Trophoblast cell (in vitro differentiated cells and primary cell): ENCODE data around the gene BPNT1.
"Not testable (repeated sequence)": the region's sequence is repeated elsewhere in the genome, so short reads cannot be mapped to it uniquely, and the experiment has no call there.

Source experiments
- DNase-seq, 2 donors: peaks; one replicate each; pipeline ENCODE4 v3.0.0-alpha.2; 2016
- H2AFZ ChIP-seq: 2 replicates; pipeline ENCODE4 v1.6.1; 2013; ENCODE audit warnings: low read length, moderate library complexity, mild to moderate bottlenecking; ENCODE audit not compliant: insufficient read depth, poor library complexity
- H2AK5ac ChIP-seq: 2 replicates; pipeline ENCODE4 v1.6.1; 2013; ENCODE audit warnings: mild to moderate bottlenecking, low read length
- H2BK120ac ChIP-seq: 2 replicates; pipeline ENCODE4 v1.6.1; 2013; ENCODE audit warnings: low read length, mild to moderate bottlenecking, moderate library complexity; ENCODE audit not compliant: insufficient read depth, poor library complexity
- H2BK12ac ChIP-seq: 2 replicates; pipeline ENCODE4 v1.6.1; 2013; ENCODE audit warnings: mild to moderate bottlenecking, low read length, moderate library complexity
- H2BK5ac ChIP-seq: 2 replicates; pipeline ENCODE4 v1.6.1; 2013; ENCODE audit warnings: low read length, low read depth, moderate library complexity, mild to moderate bottlenecking; ENCODE audit not compliant: poor library complexity
- H3K14ac ChIP-seq: 2 replicates; pipeline ENCODE4 v1.6.1; 2013; ENCODE audit warnings: mild to moderate bottlenecking, low read length
- H3K18ac ChIP-seq: 2 replicates; pipeline ENCODE4 v1.6.1; 2013; ENCODE audit warnings: mild to moderate bottlenecking, low read length
- H3K23ac ChIP-seq: 2 replicates; pipeline ENCODE4 v1.6.1; 2013; ENCODE audit warnings: low read length
- H3K27ac ChIP-seq: 2 replicates; pipeline ENCODE4 v1.5.1; 2013; ENCODE audit warnings: low read depth, mild to moderate bottlenecking, inconsistent platforms, low read length, moderate library complexity
- H3K27me3 ChIP-seq: 2 replicates; pipeline ENCODE4 v1.6.1; 2013; ENCODE audit warnings: inconsistent platforms, mild to moderate bottlenecking, low read length, moderate library complexity; ENCODE audit not compliant: insufficient read depth
- H3K36me3 ChIP-seq, 2 experiments: 1 replicate in 1 of 2; 2 replicates in 1 of 2; pipeline ENCODE4 v1.6.1; 2013; ENCODE audit warnings: low read length in 2 of 2, mild to moderate bottlenecking in 2 of 2, moderate library complexity in 1 of 2; ENCODE audit not compliant: insufficient read depth in 2 of 2, control insufficient read depth in 1 of 2
- H3K4ac ChIP-seq: 2 replicates; pipeline ENCODE4 v1.6.1; 2013; ENCODE audit warnings: low read depth, mild to moderate bottlenecking, low read length, moderate library complexity
- H3K4me1 ChIP-seq, 2 experiments: 1 replicate in 1 of 2; 2 replicates in 1 of 2; pipeline ENCODE4 v1.6.1; 2013; ENCODE audit warnings: low read length in 2 of 2, mild to moderate bottlenecking in 2 of 2, moderate library complexity in 1 of 2; ENCODE audit not compliant: insufficient read depth in 2 of 2, control insufficient read depth in 1 of 2
- H3K4me2 ChIP-seq: 2 replicates; pipeline ENCODE4 v1.6.1; 2013; ENCODE audit warnings: inconsistent platforms, mild to moderate bottlenecking, low read length, moderate library complexity
- H3K4me3 ChIP-seq: 2 replicates; pipeline ENCODE4 v1.5.1; 2013; ENCODE audit warnings: mild to moderate bottlenecking, low read depth, low read length, inconsistent platforms
- H3K79me1 ChIP-seq: one replicate; pipeline ENCODE4 v1.6.1; 2013; ENCODE audit warnings: low read length
- H3K79me2 ChIP-seq: 2 replicates; pipeline ENCODE4 v1.6.1; 2013; ENCODE audit warnings: low read length, mild to moderate bottlenecking; ENCODE audit not compliant: control insufficient read depth, insufficient read depth, poor library complexity
- H3K9ac ChIP-seq: 2 replicates; pipeline ENCODE4 v1.6.1; 2013; ENCODE audit warnings: mild to moderate bottlenecking, low read length
- H3K9me3 ChIP-seq: 2 replicates; pipeline ENCODE4 v1.6.1; 2013; ENCODE audit warnings: low read depth, mild to moderate bottlenecking, control low read depth, inconsistent platforms, low read length; ENCODE audit not compliant: insufficient read depth
- H4K12ac ChIP-seq: 2 replicates; pipeline ENCODE4 v1.6.1; 2013; ENCODE audit warnings: low read depth, mild to moderate bottlenecking, low read length, moderate library complexity
- H4K8ac ChIP-seq: 2 replicates; pipeline ENCODE4 v1.6.1; 2013; ENCODE audit warnings: low read depth, mild to moderate bottlenecking, low read length, moderate library complexity
- H4K91ac ChIP-seq: one replicate; pipeline ENCODE4 v1.6.1; 2013; ENCODE audit warnings: low read depth, mild to moderate bottlenecking, low read length, moderate library complexity
- WGBS: extraction: QIAGEN DNeasy Blood & Tissue Kit; methylation state at CpG from one replicate; pipeline ENCODE4 v1.1.7; 2013; ENCODE audit warnings: missing lambda C conversion rate; ENCODE audit not compliant: insufficient read length, insufficient coverage; ENCODE audit errors: extremely low coverage; 5-methylcytosine and 5-hydroxymethylcytosine counted together

The BPNT1 gene

DNA sequence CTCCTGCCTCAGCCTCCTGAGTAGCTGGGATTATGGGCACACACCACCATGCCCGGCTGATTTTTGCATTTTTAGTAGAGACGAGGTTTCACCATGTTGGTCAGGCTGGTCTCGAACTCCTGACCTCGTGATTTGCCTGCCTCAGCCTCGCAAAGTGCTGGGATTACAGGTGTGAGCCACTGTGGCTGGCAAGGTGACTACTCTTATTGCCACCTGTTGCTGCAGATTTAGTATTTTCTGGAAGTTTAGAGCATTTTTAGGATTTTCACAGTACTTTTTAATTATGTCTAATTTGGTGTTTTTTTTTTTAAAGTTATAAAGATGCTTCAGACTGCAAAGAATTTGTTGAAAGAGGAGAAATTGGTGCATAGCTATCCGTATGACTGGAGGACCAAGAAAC is 20.9 kb upstream of the BPNT1 start:
- H3K18ac ChIP-seq, H2BK5ac ChIP-seq, H3K4ac ChIP-seq, H3K9ac ChIP-seq, DNase-seq, H3K27me3 ChIP-seq, H2BK120ac ChIP-seq, H4K12ac ChIP-seq, H3K27ac ChIP-seq, H2AFZ ChIP-seq, H4K91ac ChIP-seq, H3K4me2 ChIP-seq, H3K4me1 ChIP-seq, H3K23ac ChIP-seq, H3K79me2 ChIP-seq, H3K14ac ChIP-seq, H4K8ac ChIP-seq, H2BK12ac ChIP-seq, H3K79me1 ChIP-seq, H3K4me3 ChIP-seq, H3K9me3 ChIP-seq, H2AK5ac ChIP-seq: not testable (repeated sequence)
- WGBS: no CpG with 5 or more reads among the region's 6 CpGs
- peaks cover 25% of the 10 kb centered on the region in 2 experiments for H3K36me3 ChIP-seq

GRCh38 chr1:220099826-220100225 is 10.2 kb upstream of the BPNT1 start:
- H3K4me1 ChIP-seq: peaks cover 0 to 2% of the 10 kb centered on the region in 2 experiments
- H2BK12ac ChIP-seq: no peak overlapping the region
- H3K4me3 ChIP-seq: no peak overlapping the region
- peaks cover 21 to 23% of the 10 kb centered on the region in 2 experiments for H3K36me3 ChIP-seq
- no peak overlapping the region for H2BK5ac ChIP-seq
- H3K4ac ChIP-seq: no peak overlapping the region
- no peak overlapping the region for H2AK5ac ChIP-seq
- H2AFZ ChIP-seq: no peak overlapping the region
- H3K9ac ChIP-seq: no peak overlapping the region
- no peaks in the 10 kb centered on the region for H3K9me3 ChIP-seq
- H3K4me2 ChIP-seq: no peak overlapping the region
- no peaks in the 10 kb centered on the region for H3K79me1 ChIP-seq
- no peak overlapping the region for H2BK120ac ChIP-seq
- no peak overlapping the region for H3K27ac ChIP-seq
- no peaks in the 10 kb centered on the region for H3K27me3 ChIP-seq
- H4K8ac ChIP-seq: no peak overlapping the region
- DNase-seq: no peak
- no peaks in the 10 kb centered on the region for H3K79me2 ChIP-seq
- no peak overlapping the region for H4K12ac ChIP-seq
- no peak overlapping the region for H3K18ac ChIP-seq
- no peak overlapping the region for H3K14ac ChIP-seq
- H3K23ac ChIP-seq: no peak overlapping the region
- H4K91ac ChIP-seq: no peak overlapping the region

- no CpG with 5 or more reads among the region's 73 CpGs for WGBS
- Histone ChIP-seq H3K79me2 (peaks cover 6% of the 10 kb centered on the region), H2AK5ac (peak within 1 kb of the TSS; percentile 35), H2AFZ (peak within 1 kb of the TSS; percentile 85), H3K18ac (peak within 1 kb of the TSS; percentile 94), H3K27ac (peak within 1 kb of the TSS; percentile 67), H3K4me1 (peaks cover 0 to 4% of the 10 kb centered on the region in 2 experiments), H3K27me3 (no peaks in the 10 kb centered on the region), H2BK12ac (no peak within 1 kb of the TSS), H3K14ac (peak within 1 kb of the TSS; percentile 91), H3K4me2 (peak within 1 kb of the TSS; percentile 70), H3K9me3 (no peaks in the 10 kb centered on the region), H3K4ac (peak within 1 kb of the TSS; percentile 24), H2BK120ac (peak within 1 kb of the TSS; percentile 64), H4K12ac (peak within 1 kb of the TSS; percentile 83), H2BK5ac (peak within 1 kb of the TSS; percentile 54), H3K9ac (peak within 1 kb of the TSS; percentile 96), H3K23ac (no peak within 1 kb of the TSS), H3K4me3 (peak within 1 kb of the TSS; percentile 91), H4K8ac (peak within 1 kb of the TSS; percentile 98), H4K91ac (peak within 1 kb of the TSS; percentile 85), H3K79me1 (peaks cover 5% of the 10 kb centered on the region), H3K36me3 (peaks cover 9 to 10% of the 10 kb centered on the region in 2 experiments)
- DNase-seq: peak; percentile 78 to 84
Measured at GRCh38 chr1:220094016-220094911, 4.7 kb upstream of the BPNT1 start, which contains the start of gene IARS2. Gene IARS2 (plus strand): TSS chr1:220094132. CDS start chr1:220094217, 85 bp downstream.

- no peak overlapping the region for H2BK120ac ChIP-seq
- H4K8ac ChIP-seq: peak overlapping the region; percentile 81
- H3K18ac ChIP-seq: no peak overlapping the region
- H3K4me3 ChIP-seq: no peak overlapping the region
- peaks cover 6% of the 10 kb centered on the region for H3K79me2 ChIP-seq
- H2BK12ac ChIP-seq: no peak overlapping the region
- H3K9me3 ChIP-seq: no peaks in the 10 kb centered on the region
- no CpG with 5 or more reads among the region's 12 CpGs for WGBS
- DNase-seq: no peak
- no peak overlapping the region for H3K4me2 ChIP-seq
- H3K4me1 ChIP-seq: peaks cover 0 to 4% of the 10 kb centered on the region in 2 experiments
- no peak overlapping the region for H4K91ac ChIP-seq
- H3K79me1 ChIP-seq: peaks cover 5% of the 10 kb centered on the region
- peaks cover 7 to 8% of the 10 kb centered on the region in 2 experiments for H3K36me3 ChIP-seq
- H2BK5ac ChIP-seq: no peak overlapping the region
- no peak overlapping the region for H3K27ac ChIP-seq
- no peak overlapping the region for H3K4ac ChIP-seq
- H3K23ac ChIP-seq: no peak overlapping the region
- no peak overlapping the region for H2AFZ ChIP-seq
- no peak overlapping the region for H3K14ac ChIP-seq
- H3K9ac ChIP-seq: no peak overlapping the region
- no peaks in the 10 kb centered on the region for H3K27me3 ChIP-seq
- H2AK5ac ChIP-seq: no peak overlapping the region
- H4K12ac ChIP-seq: no peak overlapping the region
Measured at GRCh38 chr1:220093361-220094015, 3.9 kb upstream of the BPNT1 start.
